Fibroblast of lung (primary cell): Measurements from ENCODE around the gene SH3BGRL2.

ENCODE experiments used
- CTCF ChIP-seq, 2 donors: IDR thresholded peaks in 1 of 2; conservative IDR thresholded peaks in 1 of 2; 1 replicate in 1 of 2; 2 replicates in 1 of 2; pipeline ENCODE4 v1.5.1; 2011 to 2012; ENCODE audit warnings: low read length in 2 of 2, control low read depth in 1 of 2, inconsistent platforms in 1 of 2, low read depth in 1 of 2, mild to moderate bottlenecking in 1 of 2
- EZH2 ChIP-seq: IDR thresholded peaks from 2 replicates; pipeline ENCODE4 v1.5.1; 2012; ENCODE audit warnings: low read length, control low read depth, mild to moderate bottlenecking; ENCODE audit errors: missing control alignments

GRCh38 chr6:79750806-79751205 lies 119.7 kb downstream of the SH3BGRL2 start:
- TF ChIP-seq EZH2 (no peak), CTCF (conservative IDR thresholded peaks at IDR 0.05 in 1 of 2, IDR thresholded peaks at IDR 0.05 in 1 of 2; ENCODE audit: low read depth in 1 of 2, low read length in 2 of 2) (no peak)
